GM21717 (cell line): ENCODE data around the gene DCLK1.

Source experiments
- ATAC-seq: cut with Tn5 transposase; IDR thresholded peaks from one replicate; pipeline ENCODE4 v1.9.1; 2021; ENCODE audit warnings: mild to moderate bottlenecking, moderate library complexity; ENCODE audit not compliant: unreplicated experiment

The DCLK1 gene

GRCh38 chr13:36131222-36131930 is at the start of gene DCLK1:
TSS of gene DCLK1 (minus strand) at chr13:36131382.
- no peak for ATAC-seq

- ATAC-seq: no peak
Measured at GRCh38 chr13:36175621-36176020, 44.4 kb upstream of the DCLK1 start.

- ATAC-seq: no peak
Measured at GRCh38 chr13:36174923-36175322, 43.7 kb upstream of the DCLK1 start.

- ATAC-seq: no peak
Measured at GRCh38 chr13:36173571-36174322, 42.6 kb upstream of the DCLK1 start.

GRCh38 chr13:36166046-36166445 is 34.9 kb upstream of the DCLK1 start:
- no peak for ATAC-seq

GRCh38 chr13:36163809-36164308 is 32.7 kb upstream of the DCLK1 start:
- no peak for ATAC-seq

GRCh38 chr13:36163286-36163685 is 32.1 kb upstream of the DCLK1 start:
- no peak for ATAC-seq

GRCh38 chr13:36160297-36160696 is 29.1 kb upstream of the DCLK1 start:
- ATAC-seq: no peak

GRCh38 chr13:36158611-36159010 is 27.4 kb upstream of the DCLK1 start:
- ATAC-seq: no peak

- ATAC-seq: no peak
Measured at GRCh38 chr13:36157480-36157879, 26.3 kb upstream of the DCLK1 start.

GRCh38 chr13:36154567-36155291 is 23.5 kb upstream of the DCLK1 start:
- ATAC-seq: no peak

- ATAC-seq: no peak
Measured at GRCh38 chr13:36151591-36151990, 20.4 kb upstream of the DCLK1 start.

- ATAC-seq: no peak
Measured at GRCh38 chr13:36148446-36148845, 17.3 kb upstream of the DCLK1 start.

- ATAC-seq: no peak
Measured at GRCh38 chr13:36147330-36147729, 16.1 kb upstream of the DCLK1 start.

- ATAC-seq: no peak
Measured at GRCh38 chr13:36146511-36147269, 15.5 kb upstream of the DCLK1 start.

GRCh38 chr13:36143738-36144137 is 12.6 kb upstream of the DCLK1 start:
- ATAC-seq: no peak

- no peak for ATAC-seq
Measured at GRCh38 chr13:36142735-36143134, 11.6 kb upstream of the DCLK1 start.

- ATAC-seq: no peak
Measured at GRCh38 chr13:36135876-36136275, 4.7 kb upstream of the DCLK1 start.

- no peak for ATAC-seq
Measured at GRCh38 chr13:36134632-36135031, 3.5 kb upstream of the DCLK1 start.

GRCh38 chr13:36133950-36134626 is 2.9 kb upstream of the DCLK1 start:
- ATAC-seq: no peak
